Left forelimb (tissue), 1 donor: Measurements from ENCODE around the gene MAP4K3.

Experiments
- DNase-seq: peaks from one replicate; pipeline ENCODE4 v3.0.0-alpha.2; 2018; ENCODE audit warnings: low spot score

MAP4K3 gene

GRCh38 chr2:39443009-39443408 is 5.9 kb upstream of the MAP4K3 start:
- no peak for DNase-seq

GRCh38 chr2:39437522-39438296 is 624 bp upstream of the MAP4K3 start:
- no peak for DNase-seq

GRCh38 chr2:39435741-39436591 is 1.1 kb downstream of the MAP4K3 start:
- no peak for DNase-seq

- no peak for DNase-seq
These were observed 1.9 kb downstream of the MAP4K3 start for GRCh38 chr2:39435234-39435633.

- DNase-seq, result no peak
These were observed 2.7 kb downstream of the MAP4K3 start for GRCh38 chr2:39434233-39434897.

- no peak for DNase-seq
These were observed 3.4 kb downstream of the MAP4K3 start for GRCh38 chr2:39433586-39434195.

- no peak for DNase-seq
These were observed 4.4 kb downstream of the MAP4K3 start for GRCh38 chr2:39432701-39433100.

GRCh38 chr2:39431592-39432316 is 5.3 kb downstream of the MAP4K3 start:
- DNase-seq, result no peak

GRCh38 chr2:39429746-39430145 is 7.3 kb downstream of the MAP4K3 start:
- DNase-seq, result no peak

- no peak for DNase-seq
These were observed 12.1 kb downstream of the MAP4K3 start for GRCh38 chr2:39424951-39425350.

- no peak for DNase-seq
These were observed 14.4 kb downstream of the MAP4K3 start for GRCh38 chr2:39422700-39423099.

- DNase-seq, result no peak
These were observed 15.7 kb downstream of the MAP4K3 start for GRCh38 chr2:39421354-39421753.

- no peak for DNase-seq
These were observed 17.5 kb downstream of the MAP4K3 start for GRCh38 chr2:39419282-39420223.

- DNase-seq, result no peak
These were observed 18.6 kb downstream of the MAP4K3 start for GRCh38 chr2:39418491-39418890.

- DNase-seq, result no peak
These were observed 20.9 kb downstream of the MAP4K3 start for GRCh38 chr2:39416140-39416539.

GRCh38 chr2:39413063-39413737 is 23.9 kb downstream of the MAP4K3 start:
- DNase-seq, result no peak

- DNase-seq, result no peak
These were observed 25.7 kb downstream of the MAP4K3 start for GRCh38 chr2:39411181-39411944.

- DNase-seq, result no peak
These were observed 27.2 kb downstream of the MAP4K3 start for GRCh38 chr2:39409697-39410389.
